Measurements from ENCODE around the gene PRKAR2B.
A peak's percentile ranks its signal among the peaks of the same experiment; 100 is the strongest.

The PRKAR2B gene

GRCh38 chr7:107164092-107164491 lies 119.6 kb downstream of the PRKAR2B start:
- DNase-seq, result no peak

DNA sequence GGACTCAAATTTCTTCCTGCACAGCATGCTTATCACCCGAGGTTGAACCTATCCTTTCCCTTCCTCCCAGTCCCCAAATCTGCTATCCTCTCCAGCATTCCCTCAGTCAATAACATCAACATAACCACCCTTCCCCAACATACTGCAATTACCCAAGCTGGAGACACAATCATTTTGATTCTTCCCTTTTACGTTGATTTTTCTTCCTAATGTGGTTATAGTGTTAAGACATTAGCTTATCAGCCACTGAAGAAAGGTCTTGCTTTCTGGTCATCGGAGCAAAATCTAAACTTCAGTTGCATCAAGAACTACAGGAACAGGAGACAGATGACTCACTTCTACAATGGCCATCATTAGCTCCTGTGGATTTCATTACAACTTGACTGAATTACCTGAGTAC lies 120.8 kb downstream of the PRKAR2B start:
- no peak for DNase-seq

GRCh38 chr7:107166736-107167426 lies 122.4 kb downstream of the PRKAR2B start:
- no peak for DNase-seq

- peak in 3 of 4 experiments; percentile 72 to 77 (median 77) for DNase-seq
Measured at GRCh38 chr7:107167483-107168232, 123.2 kb downstream of the PRKAR2B start.

DNA sequence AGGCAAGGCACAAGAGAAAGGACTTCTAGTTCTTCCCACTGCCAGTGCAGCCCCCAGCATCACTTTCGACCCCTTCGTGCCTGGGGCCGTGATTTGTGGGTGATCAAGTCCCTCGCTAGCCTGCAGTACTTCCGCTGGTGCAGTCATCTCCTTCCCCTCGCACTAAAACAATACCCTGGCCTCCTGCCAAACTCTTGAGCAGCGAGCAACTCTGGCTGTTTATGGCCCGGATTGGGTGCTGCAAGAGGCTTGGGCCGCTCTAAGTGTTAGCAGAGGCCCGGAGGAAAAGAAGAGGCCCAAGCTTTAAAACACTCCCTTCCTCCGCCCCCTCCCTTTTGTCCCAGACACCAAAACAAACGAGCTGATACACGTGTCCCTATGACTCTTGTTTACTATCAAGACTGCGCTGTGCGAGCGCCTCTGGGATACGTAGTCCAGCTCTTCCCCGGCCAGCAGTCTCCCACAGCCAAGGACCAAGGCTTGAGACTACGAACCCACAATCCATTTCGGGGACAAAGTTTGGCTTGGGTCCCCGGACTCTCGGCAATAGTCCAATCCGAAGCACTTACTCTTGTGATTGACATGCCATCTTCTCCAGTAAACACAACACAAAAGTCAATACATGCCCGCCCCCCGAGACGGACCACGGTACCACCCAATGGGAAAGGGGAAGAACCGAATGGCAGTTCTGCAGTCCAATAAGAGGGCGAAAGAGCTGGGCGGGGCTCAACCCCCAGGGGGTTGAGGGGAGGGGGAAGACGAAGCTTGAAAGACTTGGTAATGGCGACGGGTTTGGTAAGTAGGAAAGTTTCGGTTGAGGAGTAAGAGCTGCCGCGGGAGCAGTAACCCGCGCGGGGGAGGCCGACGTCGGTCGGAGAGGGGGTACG lies 124.0 kb downstream of the PRKAR2B start, which contains the start of gene HBP1:
HBP1 (plus strand) TSS at position 771 of the 887 bp plus-strand sequence. CDS start 10,891 bp downstream, outside the sequence.
- DNase-seq, result peak; percentile 88 to 96 (median 93)

DNA sequence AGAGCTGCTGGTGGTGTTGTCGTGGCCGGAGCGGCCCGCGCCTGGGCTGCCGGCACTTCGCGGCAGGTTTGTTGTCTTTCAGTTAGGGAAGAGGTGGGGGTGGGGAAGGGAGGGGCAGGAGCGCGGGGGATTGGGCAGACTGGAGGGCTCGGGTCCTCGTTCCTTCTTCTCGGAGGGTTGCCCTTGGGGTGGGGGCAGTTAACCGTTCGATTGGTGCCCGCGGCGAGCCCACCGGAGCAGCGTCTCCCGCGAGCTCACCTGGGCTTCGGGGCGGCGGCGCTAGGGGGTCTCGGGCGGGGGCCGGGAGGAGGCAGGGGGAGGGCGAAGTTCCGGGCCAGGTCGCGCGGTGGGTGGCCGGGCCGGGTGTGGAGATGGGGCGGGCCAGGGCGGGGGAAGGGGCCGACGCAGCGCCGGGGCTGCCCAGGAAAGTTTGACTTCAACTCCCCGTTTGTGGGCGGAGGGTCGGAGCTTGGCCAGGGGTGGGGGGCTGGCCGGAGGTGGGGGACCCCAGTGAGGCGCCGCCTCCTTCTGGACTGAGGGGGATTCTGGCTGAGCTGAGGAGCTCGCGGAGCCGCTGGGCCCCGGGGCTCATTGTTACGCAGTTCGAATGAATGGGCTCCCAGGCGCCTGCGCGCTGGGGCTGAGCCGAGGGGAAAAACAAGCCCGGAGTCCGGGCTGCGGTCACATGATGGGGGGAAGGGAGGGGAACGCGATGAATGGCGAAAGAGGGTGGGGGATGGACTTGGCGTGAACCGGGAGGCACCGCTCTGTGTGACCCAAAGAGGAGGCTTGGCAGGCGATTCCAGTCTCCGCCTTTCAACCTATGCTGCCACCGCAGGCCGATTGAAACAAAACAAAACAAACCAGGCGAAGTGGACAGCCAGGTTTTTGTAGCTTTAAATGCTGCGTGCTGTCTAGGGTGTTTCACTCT lies 124.9 kb downstream of the PRKAR2B start:
- DNase-seq, result peak; percentile 56 to 70 (median 62)

DNA sequence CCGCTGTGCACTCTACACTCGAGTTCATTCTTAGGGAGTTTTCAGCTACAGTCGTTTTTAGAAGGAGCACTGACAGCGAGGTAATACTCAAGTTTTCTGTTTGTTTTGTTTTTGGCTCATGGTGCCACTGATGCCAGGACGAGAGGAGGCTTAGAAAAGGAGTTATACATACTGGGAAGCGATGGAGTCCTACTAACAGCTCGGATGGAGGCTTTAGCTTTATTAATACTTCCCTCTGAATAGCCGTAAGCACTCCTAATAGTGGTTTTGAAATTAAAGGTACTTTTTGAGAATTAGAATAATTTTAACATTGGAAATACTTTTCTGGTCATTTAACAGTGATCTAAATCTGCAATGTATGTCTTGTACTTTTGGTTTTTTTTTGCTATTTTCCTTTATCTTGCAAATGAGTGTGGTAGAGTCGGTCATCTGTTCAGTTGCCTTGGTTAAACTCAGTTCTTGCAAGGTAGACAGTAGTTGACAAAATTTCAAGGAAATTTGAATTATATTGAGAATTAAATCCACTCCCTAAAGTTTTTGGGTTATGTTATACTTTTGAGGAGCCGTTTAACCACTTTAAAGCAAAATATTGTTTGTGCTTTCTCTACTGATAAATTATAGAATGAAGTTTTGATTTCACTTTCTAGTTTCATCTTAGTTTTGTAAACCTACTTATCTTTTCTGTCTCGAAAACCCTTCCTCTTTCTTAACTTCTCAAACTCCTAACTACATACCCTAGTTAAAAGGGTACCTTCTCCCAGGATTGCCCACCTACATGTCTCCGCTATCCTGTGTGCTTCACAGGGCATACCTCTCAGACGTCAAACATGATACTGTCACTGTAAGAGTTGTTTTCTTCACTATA lies 125.8 kb downstream of the PRKAR2B start:
- no peak for DNase-seq

- no peak for DNase-seq
Measured at GRCh38 chr7:107171496-107171895, 127.0 kb downstream of the PRKAR2B start.

- DNase-seq, result no peak
Measured at GRCh38 chr7:107172276-107173032, 127.9 kb downstream of the PRKAR2B start.

- no peak for DNase-seq
Measured at GRCh38 chr7:107173191-107173590, 128.7 kb downstream of the PRKAR2B start.

- no peak for DNase-seq
Measured at GRCh38 chr7:107173691-107174406, 129.3 kb downstream of the PRKAR2B start.

DNA sequence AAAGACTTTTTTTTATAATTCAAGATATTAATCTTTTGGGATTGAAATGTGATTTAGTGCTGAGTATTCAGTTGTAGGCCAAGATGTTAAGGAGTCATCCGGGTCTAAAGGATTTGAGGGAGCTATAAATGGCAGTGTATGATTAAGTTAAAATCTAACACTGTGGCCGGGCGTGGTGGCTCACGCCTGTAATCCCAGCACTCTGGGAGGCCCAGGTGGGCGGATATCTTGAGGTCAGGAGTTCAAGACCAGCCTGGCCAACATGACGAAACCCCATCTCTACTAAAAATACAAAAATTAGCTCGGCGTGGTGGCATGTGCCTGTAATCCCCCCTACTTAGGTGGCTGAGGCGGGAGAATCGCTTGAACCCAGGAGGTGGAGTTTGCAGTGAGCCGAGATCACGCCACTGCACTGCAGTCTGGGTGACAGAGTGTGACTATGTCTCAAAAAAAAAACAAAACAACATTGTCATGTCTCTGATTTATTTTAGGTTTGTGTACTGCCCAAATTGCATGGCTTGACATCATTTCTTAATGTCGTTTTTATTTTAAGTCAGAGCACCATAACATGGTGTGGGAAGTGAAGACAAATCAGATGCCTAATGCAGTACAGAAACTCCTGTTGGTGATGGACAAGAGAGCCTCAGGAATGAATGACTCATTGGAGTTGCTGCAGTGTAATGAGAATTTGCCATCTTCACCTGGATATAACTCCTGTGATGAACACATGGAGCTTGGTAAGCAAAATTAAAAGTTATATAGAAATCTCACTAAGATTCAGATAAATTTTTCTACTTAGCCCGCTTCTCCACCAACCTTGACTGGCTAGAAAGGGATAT lies 135.0 kb downstream of the PRKAR2B start:
- no peak for DNase-seq

- DNase-seq, result peak in 2 of 4 experiments; percentile 33 to 42
Measured at GRCh38 chr7:107180378-107180777, 135.9 kb downstream of the PRKAR2B start.

DNA sequence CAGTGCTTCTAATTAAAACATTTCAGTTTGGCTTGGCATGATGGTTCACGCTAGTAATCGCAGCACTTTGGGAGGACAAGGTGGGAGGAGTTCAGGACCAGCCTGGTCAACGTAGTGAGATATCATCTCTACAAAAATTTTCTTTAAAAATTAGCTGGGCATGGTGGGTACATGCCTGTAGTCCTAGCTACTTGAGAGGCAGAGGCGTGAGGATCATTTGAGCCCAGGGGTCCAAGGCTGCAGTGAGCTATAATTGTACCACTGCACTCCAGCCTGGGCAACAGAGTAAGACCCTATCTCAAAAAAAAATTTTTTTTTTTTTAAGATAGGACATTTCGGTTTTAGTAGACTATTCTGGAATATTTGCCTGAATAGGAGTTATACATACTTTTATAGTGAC lies 136.7 kb downstream of the PRKAR2B start:
- no peak for DNase-seq

DNA sequence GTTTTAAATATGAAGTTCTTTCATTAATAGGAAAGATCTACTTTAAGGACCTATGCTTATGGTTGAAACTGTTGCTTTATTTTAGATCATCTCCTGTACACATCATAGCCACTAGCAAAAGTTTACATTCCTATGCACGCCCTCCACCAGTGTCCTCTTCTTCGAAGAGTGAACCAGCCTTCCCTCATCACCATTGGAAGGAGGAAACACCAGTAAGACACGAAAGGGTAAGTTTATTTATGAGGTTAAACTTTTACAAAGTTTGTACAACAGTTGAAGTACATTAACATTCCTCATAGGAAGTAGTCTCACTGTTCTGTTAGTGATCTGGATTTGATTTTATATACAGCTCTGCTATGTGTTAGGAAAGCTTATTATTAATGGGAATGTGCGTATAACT lies 141.2 kb downstream of the PRKAR2B start:
- DNase-seq, result no peak

GRCh38 chr7:107186240-107186639 lies 141.7 kb downstream of the PRKAR2B start:
- no peak for DNase-seq

GRCh38 chr7:107187774-107188173 lies 143.3 kb downstream of the PRKAR2B start:
- no peak for DNase-seq

DNA sequence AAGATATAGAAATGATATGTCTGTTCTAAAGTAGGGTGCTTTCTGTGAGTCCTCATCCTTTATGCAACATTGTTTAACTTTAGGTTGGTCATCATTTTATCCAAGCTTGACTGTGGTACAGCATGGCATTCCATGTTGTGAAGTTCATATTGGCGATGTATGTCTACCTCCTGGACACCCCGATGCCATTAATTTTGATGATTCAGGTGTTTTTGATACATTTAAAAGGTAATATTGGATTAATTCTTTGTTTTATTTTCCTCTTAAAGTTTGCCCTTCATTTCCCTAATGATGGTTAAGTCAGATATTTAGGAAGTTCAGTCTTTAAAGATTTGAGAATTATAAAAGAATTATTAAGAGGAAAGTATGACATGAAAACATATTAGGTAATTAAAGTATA lies 145.6 kb downstream of the PRKAR2B start:
- no peak for DNase-seq

DNA sequence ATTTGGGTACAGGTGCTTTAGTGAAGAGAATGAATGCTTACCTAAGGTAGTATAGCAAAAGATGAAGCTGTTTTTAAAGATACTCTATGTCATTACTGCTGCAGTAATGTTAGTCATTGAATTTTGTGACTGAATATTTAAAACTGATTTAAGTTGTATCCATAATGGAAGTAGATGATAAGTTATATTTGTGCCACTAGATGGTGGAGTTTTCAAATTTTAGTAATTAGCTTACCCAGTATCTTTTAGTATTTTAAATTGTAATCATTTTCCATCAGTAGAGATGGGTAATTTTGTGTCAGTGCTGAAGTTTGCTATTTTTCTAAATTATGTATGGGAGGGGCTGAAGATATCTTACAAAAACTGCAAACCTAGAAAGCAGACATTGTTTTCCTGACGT lies 149.5 kb downstream of the PRKAR2B start:
- no peak for DNase-seq

All from activated naive CD4-positive, alpha-beta T cell (primary cell).